ENCODE data around the gene CUX1.

CUX1 gene

GRCh38 chr7:101905203-101905865 is 87.9 kb downstream of the CUX1 start:
- no peak overlapping the region for H3K4me3 ChIP-seq (ENCODE audit: low read depth, low read length)
- DNase-seq (ENCODE audit: low read depth, low spot score): no peak
- in situ Hi-C loops (cut with HindIII; ENCODE audit: low sequenced_read_pairs): no loop called here
- TF ChIP-seq, protein P1, sequence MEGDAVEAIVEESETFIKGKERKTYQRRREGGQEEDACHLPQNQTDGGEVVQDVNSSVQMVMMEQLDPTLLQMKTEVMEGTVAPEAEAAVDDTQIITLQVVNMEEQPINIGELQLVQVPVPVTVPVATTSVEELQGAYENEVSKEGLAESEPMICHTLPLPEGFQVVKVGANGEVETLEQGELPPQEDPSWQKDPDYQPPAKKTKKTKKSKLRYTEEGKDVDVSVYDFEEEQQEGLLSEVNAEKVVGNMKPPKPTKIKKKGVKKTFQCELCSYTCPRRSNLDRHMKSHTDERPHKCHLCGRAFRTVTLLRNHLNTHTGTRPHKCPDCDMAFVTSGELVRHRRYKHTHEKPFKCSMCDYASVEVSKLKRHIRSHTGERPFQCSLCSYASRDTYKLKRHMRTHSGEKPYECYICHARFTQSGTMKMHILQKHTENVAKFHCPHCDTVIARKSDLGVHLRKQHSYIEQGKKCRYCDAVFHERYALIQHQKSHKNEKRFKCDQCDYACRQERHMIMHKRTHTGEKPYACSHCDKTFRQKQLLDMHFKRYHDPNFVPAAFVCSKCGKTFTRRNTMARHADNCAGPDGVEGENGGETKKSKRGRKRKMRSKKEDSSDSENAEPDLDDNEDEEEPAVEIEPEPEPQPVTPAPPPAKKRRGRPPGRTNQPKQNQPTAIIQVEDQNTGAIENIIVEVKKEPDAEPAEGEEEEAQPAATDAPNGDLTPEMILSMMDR (IDR thresholded peaks at IDR 0.05; ENCODE audit: low read depth, low read length): no peak

DNA sequence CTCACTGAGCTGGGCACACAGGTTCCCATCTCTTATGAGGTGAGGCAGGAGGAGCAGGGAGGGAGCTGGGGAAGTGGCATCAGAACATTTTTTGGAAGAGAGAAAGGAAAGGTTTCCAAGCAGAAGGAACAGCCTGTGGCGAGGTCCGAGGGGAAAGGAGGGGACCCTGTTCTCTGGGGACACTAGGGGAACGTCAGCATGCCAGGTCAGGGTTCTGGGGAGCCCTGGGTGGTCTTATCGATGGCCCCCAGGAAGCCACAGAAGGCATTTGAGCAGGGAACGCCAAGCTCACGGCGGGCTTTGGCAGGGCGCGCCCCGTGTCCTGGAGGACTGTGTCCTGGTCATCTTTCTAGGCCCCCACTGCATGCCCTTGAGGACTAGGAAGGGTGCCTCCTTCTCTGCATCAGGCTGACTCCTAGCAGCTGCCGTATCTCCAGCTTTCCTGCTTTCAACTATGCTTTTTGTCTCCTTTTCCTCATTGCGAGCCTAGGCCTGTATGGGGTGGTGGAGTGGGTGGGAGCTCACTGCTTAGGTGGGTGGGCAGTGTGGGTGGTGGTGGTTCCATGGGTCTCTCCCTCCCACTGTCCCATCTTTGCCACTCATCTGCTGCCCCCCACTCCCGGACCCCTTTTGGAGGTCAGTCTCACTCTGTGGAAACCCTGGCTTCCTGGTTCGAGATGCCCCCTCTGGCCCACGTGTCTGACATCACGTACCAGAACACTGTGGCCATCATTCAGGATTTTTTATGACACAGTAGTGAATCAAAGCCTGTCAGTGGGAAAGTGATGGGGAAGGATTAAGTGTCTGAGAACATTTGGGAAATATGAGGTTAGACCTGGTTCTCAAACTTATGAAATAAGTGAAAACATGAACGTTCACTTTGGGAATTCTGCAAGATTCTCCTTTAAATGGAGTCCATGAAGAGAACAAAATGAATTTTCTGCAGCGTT is 89.1 kb downstream of the CUX1 start:
- no peak overlapping the region for H3K4me3 ChIP-seq (ENCODE audit: low read depth, low read length)
- in situ Hi-C loops (cut with HindIII; ENCODE audit: low sequenced_read_pairs): no loop called here
- no peak for DNase-seq (ENCODE audit: low read depth, low spot score)
- TF ChIP-seq, protein P1 (IDR thresholded peaks at IDR 0.05; ENCODE audit: low read depth, low read length): no peak

- no peak overlapping the region for H3K4me3 ChIP-seq (ENCODE audit: low read depth, low read length)
- in situ Hi-C loops (cut with HindIII; ENCODE audit: low sequenced_read_pairs): no loop called here
- TF ChIP-seq, protein P1 (IDR thresholded peaks at IDR 0.05; ENCODE audit: low read depth, low read length): no peak
- no peak for DNase-seq (ENCODE audit: low read depth, low spot score)
Measured at GRCh38 chr7:101910991-101911799, 93.8 kb downstream of the CUX1 start.

- no peak overlapping the region for H3K4me3 ChIP-seq (ENCODE audit: low read depth, low read length)
- DNase-seq (ENCODE audit: low read depth, low spot score): no peak
- in situ Hi-C loops (cut with HindIII; ENCODE audit: low sequenced_read_pairs): no loop called here
- TF ChIP-seq, protein P1 (IDR thresholded peaks at IDR 0.05; ENCODE audit: low read depth, low read length): no peak
Measured at GRCh38 chr7:101911800-101912715, 94.6 kb downstream of the CUX1 start.

DNA sequence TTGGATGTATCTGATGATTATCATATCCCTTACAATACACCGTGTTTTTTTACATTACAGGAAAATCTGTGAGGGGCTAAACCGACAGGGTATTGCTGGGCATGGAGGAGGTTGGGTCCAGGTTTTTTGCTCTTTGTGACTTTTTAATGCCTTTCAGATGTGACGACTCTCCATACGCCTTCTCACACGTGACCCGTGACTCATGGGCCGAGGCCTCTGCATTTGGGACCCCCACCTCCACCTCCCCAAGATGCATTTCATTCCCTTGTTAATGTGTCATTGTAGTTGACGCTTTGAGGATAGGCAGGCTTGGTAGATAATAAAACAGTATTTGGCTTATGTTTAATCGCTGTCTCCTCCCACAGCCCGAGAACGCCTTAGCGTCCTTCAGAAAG is 95.3 kb downstream of the CUX1 start:
- TF ChIP-seq, protein P1 (IDR thresholded peaks at IDR 0.05; ENCODE audit: low read depth, low read length): no peak
- no peak overlapping the region for H3K4me3 ChIP-seq (ENCODE audit: low read depth, low read length)
- in situ Hi-C loops (cut with HindIII; ENCODE audit: low sequenced_read_pairs): no loop called here
- no peak for DNase-seq (ENCODE audit: low read depth, low spot score)
